Measurements from ENCODE around the gene RHOJ. TPM values are rescaled to one million over a fixed set of nuclear protein-coding genes. Genes with fewer than 3 reads are reported as not detected.

RHOJ gene
- total and polyA plus RNA-seq, 2 donors (not counting 1 experiment from before 2014, with no cell fraction given), result not detected

GRCh38 chr14:63241096-63241495, 36.9 kb downstream of the RHOJ start:
- Histone ChIP-seq H3K9me3 (ENCODE audit: control extremely low read depth in 1 of 3, control insufficient read depth in 2 of 3, insufficient read depth in 1 of 3, low read length in 2 of 3) (no peaks in the 10 kb centered on the region), H3K4me3 (ENCODE audit: control extremely low read depth in 1 of 5, extremely low read depth in 1 of 5, insufficient read depth in 1 of 5, low read depth in 2 of 5, low read length in 4 of 5) (no peak overlapping the region), H3K4me2 (replicated peaks; ENCODE audit: low read depth, low read length, poor library complexity, severe bottlenecking) (no peak overlapping the region), H3K27ac (ENCODE audit: low read length in 2 of 2) (no peak overlapping the region), H2AFZ (ENCODE audit: insufficient read depth, low read depth, low read length, poor library complexity, severe bottlenecking) (no peak overlapping the region), H3K9ac (ENCODE audit: low read length) (no peak overlapping the region), H4K20me1 (ENCODE audit: control insufficient read depth, insufficient read depth, low read length, poor library complexity, severe bottlenecking) (no peaks in the 10 kb centered on the region), H3K27me3 (replicated peaks in 1 of 4; ENCODE audit: control extremely low read depth in 1 of 4, control insufficient read depth in 3 of 4, insufficient read depth in 4 of 4, low read length in 3 of 4) (no peaks in the 10 kb centered on the region), H3K4me1 (ENCODE audit: control insufficient read depth in 2 of 2, insufficient read depth in 2 of 2, low read length in 2 of 2) (no peaks in the 10 kb centered on the region), H3K36me3 (replicated peaks in 1 of 2; ENCODE audit: control extremely low read depth in 1 of 2, control insufficient read depth in 1 of 2, extremely low read depth in 1 of 2, insufficient read depth in 2 of 2, low read length in 1 of 2) (no peaks in the 10 kb centered on the region), H3K79me2 (ENCODE audit: control insufficient read depth, insufficient read depth, low read length) (no peaks in the 10 kb centered on the region)
- ATAC-seq (ENCODE audit: low read depth) (no peak), DNase-seq (no peak)
- no peak overlapping the region for H3K27ac Mint-ChIP-seq
- TF ChIP-seq CTCF (IDR thresholded peaks at IDR 0.05), result no peak
- TF ChIP-seq EZH2 (IDR thresholded peaks at IDR 0.05; ENCODE audit: borderline replicate concordance, insufficient read depth, low read depth, low read length, poor library complexity, severe bottlenecking), result no peak
- no peaks in the 10 kb centered on the region for H3K4me1 Mint-ChIP-seq
- intact Hi-C loops (cut with micrococcal nuclease), result no loop called here
- no peaks in the 10 kb centered on the region for H3K9me3 Mint-ChIP-seq (ENCODE audit: insufficient read depth)
- ChIA-PET CTCF (no interaction called here), POLR2A (no interaction called here)
- H3K4me3 Mint-ChIP-seq, result no peak overlapping the region
- 93% methylated on average over 3 of the region's 4 CpGs for WGBS (ENCODE audit: insufficient coverage)
- peaks cover 15% of the 10 kb centered on the region for H3K27me3 Mint-ChIP-seq

- no peak overlapping the region for H3K27ac ChIP-seq (ENCODE audit: low read length in 2 of 2)
Observed at GRCh38 chr14:63243646-63244045, 39.4 kb downstream of the RHOJ start.

More at GRCh38 chr14:63243646-63244045, 39.4 kb downstream of the RHOJ start:
- no peak overlapping the region for H2AFZ ChIP-seq (ENCODE audit: insufficient read depth, low read depth, low read length, poor library complexity, severe bottlenecking)
- ATAC-seq (ENCODE audit: low read depth) (no peak), DNase-seq (no peak)
- H3K79me2 ChIP-seq (ENCODE audit: control insufficient read depth, insufficient read depth, low read length), result no peaks in the 10 kb centered on the region
- H4K20me1 ChIP-seq (ENCODE audit: control insufficient read depth, insufficient read depth, low read length, poor library complexity, severe bottlenecking), result no peaks in the 10 kb centered on the region
- Mint-ChIP-seq H3K27ac (no peak overlapping the region), H3K9me3 (ENCODE audit: insufficient read depth) (no peaks in the 10 kb centered on the region), H3K4me3 (no peak overlapping the region), H3K27me3 (peaks cover 18% of the 10 kb centered on the region), H3K4me1 (no peaks in the 10 kb centered on the region)
- no peak overlapping the region for H3K4me2 ChIP-seq (replicated peaks; ENCODE audit: low read depth, low read length, poor library complexity, severe bottlenecking)
- no peaks in the 10 kb centered on the region for H3K9me3 ChIP-seq (ENCODE audit: control extremely low read depth in 1 of 3, control insufficient read depth in 2 of 3, insufficient read depth in 1 of 3, low read length in 2 of 3)
- ChIA-PET POLR2A (no interaction called here), CTCF (no interaction called here)
- TF ChIP-seq EZH2 (IDR thresholded peaks at IDR 0.05; ENCODE audit: borderline replicate concordance, insufficient read depth, low read depth, low read length, poor library complexity, severe bottlenecking) (no peak), CTCF (IDR thresholded peaks at IDR 0.05) (no peak)
- no peaks in the 10 kb centered on the region for H3K36me3 ChIP-seq (replicated peaks in 1 of 2; ENCODE audit: control extremely low read depth in 1 of 2, control insufficient read depth in 1 of 2, extremely low read depth in 1 of 2, insufficient read depth in 2 of 2, low read length in 1 of 2)
- no peaks in the 10 kb centered on the region for H3K4me1 ChIP-seq (ENCODE audit: control insufficient read depth in 2 of 2, insufficient read depth in 2 of 2, low read length in 2 of 2)
- no peaks in the 10 kb centered on the region for H3K27me3 ChIP-seq (replicated peaks in 1 of 4; ENCODE audit: control extremely low read depth in 1 of 4, control insufficient read depth in 3 of 4, insufficient read depth in 4 of 4, low read length in 3 of 4)
- no peak overlapping the region for H3K9ac ChIP-seq (ENCODE audit: low read length)
- intact Hi-C loops (cut with micrococcal nuclease), result no loop called here
- 68% methylated on average over 2 of the region's 5 CpGs for WGBS (ENCODE audit: insufficient coverage)
- H3K4me3 ChIP-seq (ENCODE audit: control extremely low read depth in 1 of 5, extremely low read depth in 1 of 5, insufficient read depth in 1 of 5, low read depth in 2 of 5, low read length in 4 of 5), result no peak overlapping the region
